Esophagus muscularis mucosa (tissue), 3 donors: ENCODE measurements around the gene MSRB1.

ENCODE experiments used
- POLR2A ChIP-seq: fragments of 450-650 bp; IDR thresholded peaks from one replicate; pipeline ENCODE4 v1.6.1; 2017; ENCODE audit warnings: antibody characterized with exemption, moderate library complexity, mild to moderate bottlenecking, low read depth
- TF ChIP-seq, protein P1 (sequence below), 3 experiments: fragments of 200-600 bp in 2 of 3; fragments of 450-650 bp in 1 of 3; sonication (generic) in 2 of 3; IDR thresholded peaks; one replicate each; pipeline ENCODE4 v1.5.1; 2017 to 2019; ENCODE audit warnings: antibody characterized with exemption in 3 of 3, mild to moderate bottlenecking in 2 of 3, moderate library complexity in 1 of 3

GRCh38 chr16:1933097-1933661 lies 9.8 kb downstream of the MSRB1 start:
- TF ChIP-seq, protein P1, sequence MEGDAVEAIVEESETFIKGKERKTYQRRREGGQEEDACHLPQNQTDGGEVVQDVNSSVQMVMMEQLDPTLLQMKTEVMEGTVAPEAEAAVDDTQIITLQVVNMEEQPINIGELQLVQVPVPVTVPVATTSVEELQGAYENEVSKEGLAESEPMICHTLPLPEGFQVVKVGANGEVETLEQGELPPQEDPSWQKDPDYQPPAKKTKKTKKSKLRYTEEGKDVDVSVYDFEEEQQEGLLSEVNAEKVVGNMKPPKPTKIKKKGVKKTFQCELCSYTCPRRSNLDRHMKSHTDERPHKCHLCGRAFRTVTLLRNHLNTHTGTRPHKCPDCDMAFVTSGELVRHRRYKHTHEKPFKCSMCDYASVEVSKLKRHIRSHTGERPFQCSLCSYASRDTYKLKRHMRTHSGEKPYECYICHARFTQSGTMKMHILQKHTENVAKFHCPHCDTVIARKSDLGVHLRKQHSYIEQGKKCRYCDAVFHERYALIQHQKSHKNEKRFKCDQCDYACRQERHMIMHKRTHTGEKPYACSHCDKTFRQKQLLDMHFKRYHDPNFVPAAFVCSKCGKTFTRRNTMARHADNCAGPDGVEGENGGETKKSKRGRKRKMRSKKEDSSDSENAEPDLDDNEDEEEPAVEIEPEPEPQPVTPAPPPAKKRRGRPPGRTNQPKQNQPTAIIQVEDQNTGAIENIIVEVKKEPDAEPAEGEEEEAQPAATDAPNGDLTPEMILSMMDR (IDR thresholded peaks at IDR 0.05): no peak
- no peak for TF ChIP-seq POLR2A
